HG02642 (cell line): ENCODE results near the gene CIB4.

Experiments
- ATAC-seq: cut with Tn5 transposase; IDR thresholded peaks from one replicate; pipeline ENCODE4 v1.9.1; 2021; ENCODE audit warnings: mild to moderate bottlenecking; ENCODE audit not compliant: unreplicated experiment, poor library complexity

Gene CIB4

GRCh38 chr2:26560892-26561291 lies 80.3 kb downstream of the CIB4 start:
- ATAC-seq = no peak

- ATAC-seq = no peak
Measured at GRCh38 chr2:26559556-26559955, 81.6 kb downstream of the CIB4 start.

- no peak for ATAC-seq
Measured at GRCh38 chr2:26559044-26559405, 82.1 kb downstream of the CIB4 start.

GRCh38 chr2:26558271-26559043 lies 82.7 kb downstream of the CIB4 start:
- no peak for ATAC-seq

- ATAC-seq = no peak
Measured at GRCh38 chr2:26557244-26557925, 83.8 kb downstream of the CIB4 start.

- no peak for ATAC-seq
Measured at GRCh38 chr2:26556309-26557243, 84.6 kb downstream of the CIB4 start.

- no peak for ATAC-seq
Measured at GRCh38 chr2:26555246-26556133, 85.7 kb downstream of the CIB4 start.

GRCh38 chr2:26552641-26553374 lies 88.4 kb downstream of the CIB4 start:
- no peak for ATAC-seq

- ATAC-seq = no peak
Measured at GRCh38 chr2:26550276-26551015, 90.7 kb downstream of the CIB4 start.

GRCh38 chr2:26542676-26543505 lies 98.3 kb downstream of the CIB4 start:
- ATAC-seq = no peak

GRCh38 chr2:26542194-26542455 lies 99.0 kb downstream of the CIB4 start:
- ATAC-seq = no peak

- ATAC-seq = no peak
Measured at GRCh38 chr2:26541401-26542193, 99.6 kb downstream of the CIB4 start.

GRCh38 chr2:26540961-26541360 lies 100.2 kb downstream of the CIB4 start:
- no peak for ATAC-seq

GRCh38 chr2:26540306-26540705 lies 100.9 kb downstream of the CIB4 start:
- no peak for ATAC-seq

- ATAC-seq = no peak
Measured at GRCh38 chr2:26537826-26538475, 103.2 kb downstream of the CIB4 start.

GRCh38 chr2:26537069-26537825 lies 103.9 kb downstream of the CIB4 start:
- no peak for ATAC-seq
